Mesenchymal stem cell (in vitro differentiated cells and primary cell): ENCODE data around the gene S1PR3.

Experiments used
- DNase-seq: peaks from one replicate; pipeline ENCODE4 v3.0.0-alpha.2; 2013
- H2AFZ ChIP-seq: one replicate; pipeline ENCODE4 v1.6.1; 2013; ENCODE audit warnings: low read depth, mild to moderate bottlenecking, control low read depth, inconsistent platforms, low read length, moderate library complexity
- H2AK5ac ChIP-seq: 2 replicates; pipeline ENCODE4 v1.6.1; 2013; ENCODE audit warnings: low read length, moderate library complexity, mild to moderate bottlenecking, inconsistent platforms; ENCODE audit not compliant: severe bottlenecking
- H2BK120ac ChIP-seq: one replicate; pipeline ENCODE4 v1.6.1; 2013; ENCODE audit warnings: low read depth, mild to moderate bottlenecking, inconsistent platforms, low read length, moderate library complexity
- H2BK12ac ChIP-seq, 2 experiments: one replicate each; pipeline ENCODE4 v1.6.1; 2013; ENCODE audit warnings: inconsistent platforms in 2 of 2, low read length in 2 of 2, mild to moderate bottlenecking in 2 of 2, moderate library complexity in 2 of 2, control low read depth in 1 of 2
- H2BK15ac ChIP-seq: one replicate; pipeline ENCODE4 v1.6.1; 2013; ENCODE audit warnings: mild to moderate bottlenecking, low read depth, inconsistent platforms; ENCODE audit not compliant: poor library complexity, severe bottlenecking
- H2BK5ac ChIP-seq: 2 replicates; pipeline ENCODE4 v1.6.1; 2013; ENCODE audit warnings: low read depth, mild to moderate bottlenecking, low read length, control low read depth, inconsistent platforms; ENCODE audit not compliant: poor library complexity, severe bottlenecking
- H3K14ac ChIP-seq, 2 experiments: one replicate each; pipeline ENCODE4 v1.6.1; 2013; ENCODE audit warnings: inconsistent platforms in 2 of 2, low read length in 2 of 2, control low read depth in 1 of 2, mild to moderate bottlenecking in 1 of 2, moderate library complexity in 1 of 2
- H3K18ac ChIP-seq, 2 experiments: one replicate each; pipeline ENCODE4 v1.6.1; 2013; ENCODE audit warnings: inconsistent platforms in 2 of 2, low read length in 2 of 2, control low read depth in 1 of 2, low read depth in 1 of 2, mild to moderate bottlenecking in 1 of 2
- H3K23ac ChIP-seq, 2 experiments: one replicate each; pipeline ENCODE4 v1.6.1; 2013; ENCODE audit warnings: inconsistent platforms in 2 of 2, low read length in 2 of 2, mild to moderate bottlenecking in 2 of 2, moderate library complexity in 2 of 2, control low read depth in 1 of 2
- H3K27ac ChIP-seq: 2 replicates; pipeline ENCODE4 v1.5.1; 2013; ENCODE audit warnings: mild to moderate bottlenecking, moderate library complexity, low read length, control low read depth, inconsistent platforms; ENCODE audit not compliant: poor library complexity, severe bottlenecking
- H3K27me3 ChIP-seq, 2 experiments: 2 replicates each; pipeline versions ENCODE4 v1.6.1 to v1.7.0; 2013; ENCODE audit warnings: low read length in 2 of 2, mild to moderate bottlenecking in 2 of 2, moderate library complexity in 2 of 2, control low read depth in 1 of 2, inconsistent platforms in 1 of 2; ENCODE audit not compliant: control insufficient read depth in 1 of 2, insufficient read depth in 1 of 2
- H3K36me3 ChIP-seq, 2 experiments: 2 replicates each; pipeline versions ENCODE4 v1.6.1 to v1.7.0; 2013; ENCODE audit warnings: low read length in 2 of 2, control low read depth in 1 of 2, inconsistent platforms in 1 of 2, low read depth in 1 of 2, mild to moderate bottlenecking in 1 of 2; ENCODE audit not compliant: insufficient read depth in 2 of 2, control insufficient read depth in 1 of 2
- H3K4ac ChIP-seq, 2 experiments: one replicate each; pipeline ENCODE4 v1.6.1; 2013; ENCODE audit warnings: inconsistent platforms in 2 of 2, low read length in 2 of 2, mild to moderate bottlenecking in 2 of 2, moderate library complexity in 2 of 2, control low read depth in 1 of 2, low read depth in 1 of 2
- H3K4me1 ChIP-seq: 2 replicates; pipeline ENCODE4 v1.6.1; 2013; ENCODE audit warnings: low read depth, low read length, control low read depth; ENCODE audit not compliant: control insufficient read depth, insufficient read depth
- H3K4me2 ChIP-seq: 2 replicates; pipeline ENCODE4 v1.6.1; 2013; ENCODE audit warnings: low read length, mild to moderate bottlenecking, inconsistent platforms; ENCODE audit not compliant: poor library complexity, severe bottlenecking
- H3K4me3 ChIP-seq, 2 experiments: 2 replicates each; pipeline versions ENCODE4 v1.5.1 to v1.7.0; 2013; ENCODE audit warnings: low read length in 2 of 2, mild to moderate bottlenecking in 2 of 2, control low read depth in 1 of 2, low read depth in 1 of 2; ENCODE audit not compliant: insufficient read depth in 1 of 2
- H3K79me1 ChIP-seq: replicated peaks from 2 replicates; pipeline ENCODE4 v1.6.1; 2013; ENCODE audit warnings: mild to moderate bottlenecking, control low read depth, low read length, inconsistent platforms; ENCODE audit not compliant: poor library complexity, severe bottlenecking
- H3K9ac ChIP-seq: 2 replicates; pipeline ENCODE4 v1.7.0; 2013; ENCODE audit warnings: mild to moderate bottlenecking, low read length, moderate library complexity
- H3K9me3 ChIP-seq: 2 replicates; pipeline ENCODE4 v1.7.0; 2013; ENCODE audit warnings: mild to moderate bottlenecking, low read length; ENCODE audit not compliant: control insufficient read depth
- H4K8ac ChIP-seq: one replicate; pipeline ENCODE4 v1.6.1; 2013; ENCODE audit warnings: inconsistent platforms, mild to moderate bottlenecking, low read length, moderate library complexity
- H4K91ac ChIP-seq: one replicate; pipeline ENCODE4 v1.6.1; 2013; ENCODE audit warnings: mild to moderate bottlenecking, low read length, inconsistent platforms
- WGBS: methylation state at CpG from one replicate; pipeline ENCODE4 v1.1.7; 2013; ENCODE audit warnings: mixed read lengths; 5-methylcytosine and 5-hydroxymethylcytosine counted together

Gene S1PR3

GRCh38 chr9:89051421-89052025 lies 60.3 kb downstream of the S1PR3 start:
- Histone ChIP-seq H3K9me3 (no peaks in the 10 kb centered on the region), H3K9ac (no peak overlapping the region), H2BK5ac (no peak overlapping the region), H3K4me1 (no peaks in the 10 kb centered on the region), H3K79me1 (no peaks in the 10 kb centered on the region), H3K14ac (no peak overlapping the region), H2BK15ac (no peak overlapping the region), H3K36me3 (peaks cover 0 to 1% of the 10 kb centered on the region in 2 experiments), H3K4ac (no peak overlapping the region), H3K23ac (no peak overlapping the region), H3K18ac (no peak overlapping the region), H2AK5ac (no peak overlapping the region), H3K27me3 (no peaks in the 10 kb centered on the region), H3K4me2 (no peak overlapping the region), H2AFZ (no peak overlapping the region), H3K4me3 (no peak overlapping the region), H2BK12ac (no peak overlapping the region), H2BK120ac (no peak overlapping the region), H3K27ac (no peak overlapping the region), H4K91ac (no peak overlapping the region), H4K8ac (no peak overlapping the region)
- WGBS = 95% methylated on average over 12 of the region's 12 CpGs
- no peak for DNase-seq

- no peak overlapping the region for H3K4me2 ChIP-seq
- WGBS = 95% methylated on average over 6 of the region's 6 CpGs
These were observed 61.3 kb downstream of the S1PR3 start for GRCh38 chr9:89052470-89053097.

GRCh38 chr9:89053301-89053700 lies 62.0 kb downstream of the S1PR3 start:
- Histone ChIP-seq H3K4ac (no peak overlapping the region), H2BK120ac (no peak overlapping the region), H2AK5ac (no peak overlapping the region), H3K9me3 (no peaks in the 10 kb centered on the region), H2BK15ac (no peak overlapping the region), H3K14ac (no peak overlapping the region), H3K4me1 (no peaks in the 10 kb centered on the region), H3K27me3 (no peaks in the 10 kb centered on the region), H2AFZ (no peak overlapping the region), H4K91ac (no peak overlapping the region), H2BK12ac (no peak overlapping the region), H3K4me3 (no peak overlapping the region), H3K4me2 (no peak overlapping the region), H3K36me3 (peaks cover 0 to 7% of the 10 kb centered on the region in 2 experiments), H3K27ac (no peak overlapping the region), H3K79me1 (no peaks in the 10 kb centered on the region), H3K23ac (no peak overlapping the region), H3K9ac (no peak overlapping the region), H4K8ac (no peak overlapping the region), H2BK5ac (no peak overlapping the region), H3K18ac (no peak overlapping the region)
- WGBS = 93% methylated on average over 5 of the region's 5 CpGs
- DNase-seq = no peak

More at GRCh38 chr9:89052470-89053097, 61.3 kb downstream of the S1PR3 start:
- no peak overlapping the region for H3K18ac ChIP-seq
- H3K23ac ChIP-seq = no peak overlapping the region
- H3K4me3 ChIP-seq = no peak overlapping the region
- H3K4me1 ChIP-seq = no peaks in the 10 kb centered on the region
- H3K4ac ChIP-seq = no peak overlapping the region
- H4K8ac ChIP-seq = no peak overlapping the region
- peak overlapping the region in 1 of 2 experiments; percentile 77 for H3K14ac ChIP-seq
- no peak overlapping the region for H3K27ac ChIP-seq
- no peak overlapping the region for H3K9ac ChIP-seq
- no peaks in the 10 kb centered on the region for H3K9me3 ChIP-seq
- no peak overlapping the region for H4K91ac ChIP-seq
- H3K27me3 ChIP-seq = no peaks in the 10 kb centered on the region
- H2BK15ac ChIP-seq = no peak overlapping the region
- no peak overlapping the region for H2AFZ ChIP-seq
- H3K36me3 ChIP-seq = peaks cover 0 to 4% of the 10 kb centered on the region in 2 experiments
- no peak overlapping the region for H2BK12ac ChIP-seq
- H2BK120ac ChIP-seq = no peak overlapping the region
- no peak overlapping the region for H2BK5ac ChIP-seq
- DNase-seq = no peak
- H2AK5ac ChIP-seq = no peak overlapping the region
- H3K79me1 ChIP-seq = no peaks in the 10 kb centered on the region
